ENCODE results near the gene SLC37A1. TPM values are rescaled to one million over a fixed set of nuclear protein-coding genes. Genes with fewer than 3 reads are reported as not detected.
A peak's percentile ranks its signal among the peaks of the same experiment; 100 is the strongest.

SLC37A1 gene
- total and polyA plus RNA-seq, 9 of the 15 experiments (the other 6 are each of a cell fraction or from before 2014, with no cell fraction given), result 0.06 to 3.4 (median 0.40) TPM

DNA sequence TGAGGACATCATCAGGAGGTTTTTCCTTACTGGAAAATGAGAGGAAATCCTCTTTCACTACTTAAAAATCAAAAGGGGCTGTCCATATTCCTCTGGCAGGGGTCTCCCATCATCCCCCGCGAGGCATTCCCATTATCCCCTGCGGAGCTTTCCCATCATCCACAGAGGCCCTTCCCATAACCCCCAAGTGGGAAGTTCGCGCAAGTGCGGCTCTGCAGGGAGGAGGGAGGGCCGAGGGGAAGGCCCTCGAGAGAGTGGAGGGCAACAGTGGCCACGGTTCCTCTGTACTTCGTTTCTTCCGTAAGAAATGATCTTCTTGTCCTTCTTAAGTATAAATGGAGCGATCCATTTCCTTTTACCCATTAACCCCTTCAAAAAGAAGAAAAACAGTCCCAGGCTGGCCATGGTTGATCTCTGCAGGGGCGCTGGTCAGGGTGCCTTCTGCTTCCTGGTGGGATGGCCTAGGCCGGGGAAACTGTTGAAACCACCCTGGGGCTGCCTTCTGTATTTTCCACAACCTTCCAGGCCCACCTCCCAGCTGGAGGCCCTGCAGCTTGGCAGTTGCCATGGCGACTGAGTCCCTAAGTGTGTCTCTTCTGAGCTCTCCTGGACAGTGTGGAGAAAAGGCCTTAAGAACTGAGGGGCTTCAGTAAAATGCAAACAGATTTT lies 14.1 kb upstream of the SLC37A1 start:
- Histone ChIP-seq H2AFZ (ENCODE audit: low read depth, low read length) (peak overlapping the region; percentile 67), H4K20me1 (replicated peaks; ENCODE audit: control insufficient read depth, insufficient read depth, low read length) (no peaks in the 10 kb centered on the region), H3K27ac (ENCODE audit: extremely low read depth, low read depth, low read length) (no peak overlapping the region), H3K4me1 (replicated peaks in 1 of 2; ENCODE audit: control insufficient read depth in 2 of 2, insufficient read depth in 2 of 2, low read length in 2 of 2) (peaks cover 10 to 15% of the 10 kb centered on the region in 2 experiments; a peak in 3 of 5 replicates), H3K27me3 (ENCODE audit: control insufficient read depth in 2 of 2, insufficient read depth in 2 of 2, low read length in 2 of 2) (peaks cover 9 to 13% of the 10 kb centered on the region in 2 experiments; a peak in 4 of 5 replicates), H3K36me3 (ENCODE audit: control insufficient read depth, insufficient read depth, low read length) (no peaks in the 10 kb centered on the region), H3K4me2 (ENCODE audit: insufficient read depth, low read length) (peak overlapping the region; percentile 34; the same call in 1 of the 2 replicates), H3K9me3 (replicated peaks; ENCODE audit: control insufficient read depth, insufficient read depth, low read depth, low read length) (no peaks in the 10 kb centered on the region), H3K9me1 (ENCODE audit: control insufficient read depth, insufficient read depth, low read length) (no peaks in the 10 kb centered on the region), H3K79me2 (ENCODE audit: control insufficient read depth, insufficient read depth, low read length) (no peaks in the 10 kb centered on the region), H3K9ac (ENCODE audit: insufficient read depth in 1 of 2, low read depth in 2 of 2, low read length in 2 of 2) (no peak overlapping the region), H3K4me3 (no peak overlapping the region)
- ChIA-PET CTCF (ENCODE audit: low intra/inter-chr PET ratio) (no interaction called here), POLR2A (interaction anchor here (1.8 kb wide), 1 partner anchor 18 kb away, joined by 5 read pairs; no protein-coding TSS in a partner anchor)
- in situ Hi-C loops (cut with MboI), result no loop called here
- DNase-seq (ENCODE audit: extremely low read depth in 1 of 4, low spot score in 3 of 4) (no peak), FAIRE-seq (no peak), ATAC-seq (no peak)
- 14% methylated on average over 15 of the region's 15 CpGs for WGBS (ENCODE audit: insufficient coverage, low coverage, missing lambda C conversion rate)
- no TSS peak for BruUV-seq (replicated peaks)
- intact Hi-C loops (cut with micrococcal nuclease), result loop anchor here (2.0 to 5.0 kb wide), 2 partner anchors 35 to 487 kb away; partner anchors contain the start of gene ZBTB21
- TF ChIP-seq POLR3G (IDR thresholded peaks at IDR 0.05; ENCODE audit: extremely low read depth, insufficient read length, insufficient replicate concordance), result no peak
- no peak for TF ChIP-seq RBFOX2 (IDR thresholded peaks at IDR 0.05; ENCODE audit: low read depth, low read length)
- TF ChIP-seq CXXC5 (CRISPR knock-in tag; IDR thresholded peaks at IDR 0.05), result peak; percentile 36; the same call in 1 of the 2 replicates
- no peak for TF ChIP-seq NCOR1 (IDR thresholded peaks at IDR 0.05)
- TF ChIP-seq, protein P1, sequence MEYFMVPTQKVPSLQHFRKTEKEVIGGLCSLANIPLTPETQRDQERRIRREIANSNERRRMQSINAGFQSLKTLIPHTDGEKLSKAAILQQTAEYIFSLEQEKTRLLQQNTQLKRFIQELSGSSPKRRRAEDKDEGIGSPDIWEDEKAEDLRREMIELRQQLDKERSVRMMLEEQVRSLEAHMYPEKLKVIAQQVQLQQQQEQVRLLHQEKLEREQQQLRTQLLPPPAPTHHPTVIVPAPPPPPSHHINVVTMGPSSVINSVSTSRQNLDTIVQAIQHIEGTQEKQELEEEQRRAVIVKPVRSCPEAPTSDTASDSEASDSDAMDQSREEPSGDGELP (CRISPR knock-in tag; IDR thresholded peaks at IDR 0.05; ENCODE audit: borderline replicate concordance), result peak; percentile 28; the same call in 1 of the 2 replicates
- no peak for TF ChIP-seq NR2C2 (CRISPR knock-in tag; IDR thresholded peaks at IDR 0.05)
- peak; percentile 44; the same call in 1 of the 2 replicates for TF ChIP-seq NR2C2 (tag; IDR thresholded peaks at IDR 0.05)
- TF ChIP-seq, protein P2, sequence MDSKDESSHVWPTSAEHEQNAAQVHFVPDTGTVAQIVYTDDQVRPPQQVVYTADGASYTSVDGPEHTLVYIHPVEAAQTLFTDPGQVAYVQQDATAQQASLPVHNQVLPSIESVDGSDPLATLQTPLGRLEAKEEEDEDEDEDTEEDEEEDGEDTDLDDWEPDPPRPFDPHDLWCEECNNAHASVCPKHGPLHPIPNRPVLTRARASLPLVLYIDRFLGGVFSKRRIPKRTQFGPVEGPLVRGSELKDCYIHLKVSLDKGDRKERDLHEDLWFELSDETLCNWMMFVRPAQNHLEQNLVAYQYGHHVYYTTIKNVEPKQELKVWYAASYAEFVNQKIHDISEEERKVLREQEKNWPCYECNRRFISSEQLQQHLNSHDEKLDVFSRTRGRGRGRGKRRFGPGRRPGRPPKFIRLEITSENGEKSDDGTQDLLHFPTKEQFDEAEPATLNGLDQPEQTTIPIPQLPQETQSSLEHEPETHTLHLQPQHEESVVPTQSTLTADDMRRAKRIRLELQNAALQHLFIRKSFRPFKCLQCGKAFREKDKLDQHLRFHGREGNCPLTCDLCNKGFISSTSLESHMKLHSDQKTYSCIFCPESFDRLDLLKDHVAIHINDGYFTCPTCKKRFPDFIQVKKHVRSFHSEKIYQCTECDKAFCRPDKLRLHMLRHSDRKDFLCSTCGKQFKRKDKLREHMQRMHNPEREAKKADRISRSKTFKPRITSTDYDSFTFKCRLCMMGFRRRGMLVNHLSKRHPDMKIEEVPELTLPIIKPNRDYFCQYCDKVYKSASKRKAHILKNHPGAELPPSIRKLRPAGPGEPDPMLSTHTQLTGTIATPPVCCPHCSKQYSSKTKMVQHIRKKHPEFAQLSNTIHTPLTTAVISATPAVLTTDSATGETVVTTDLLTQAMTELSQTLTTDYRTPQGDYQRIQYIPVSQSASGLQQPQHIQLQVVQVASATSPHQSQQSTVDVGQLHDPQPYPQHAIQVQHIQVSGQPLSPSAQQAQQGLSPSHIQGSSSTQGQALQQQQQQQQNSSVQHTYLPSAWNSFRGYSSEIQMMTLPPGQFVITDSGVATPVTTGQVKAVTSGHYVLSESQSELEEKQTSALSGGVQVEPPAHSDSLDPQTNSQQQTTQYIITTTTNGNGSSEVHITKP (IDR thresholded peaks at IDR 0.05; ENCODE audit: partially characterized antibody), result peak; percentile 23
- TF ChIP-seq VEZF1 (CRISPR knock-in tag; IDR thresholded peaks at IDR 0.05), result peak; percentile 23; the same call in 1 of the 2 replicates
- TF ChIP-seq GATAD2A (IDR thresholded peaks at IDR 0.05), result no peak
- TF ChIP-seq RFX1 (IDR thresholded peaks at IDR 0.05), result peak; percentile 84
- TF ChIP-seq NRF1 (conservative IDR thresholded peaks at IDR 0.05 in 1 of 2, IDR thresholded peaks at IDR 0.05 in 1 of 2), result peak; percentile 52 to 61
- peak in 1 of 3 experiments; percentile 11; a peak in 2 of 6 replicates for TF ChIP-seq CTCF (IDR thresholded peaks at IDR 0.05 in 2 of 3, conservative IDR thresholded peaks at IDR 0.05 in 1 of 3; ENCODE audit: insufficient read depth in 2 of 3, low read depth in 1 of 3, low read length in 3 of 3)

Measured in K562 (cell line).